Measurements from ENCODE around the gene SLC15A3. TPM values are rescaled to one million over a fixed set of nuclear protein-coding genes. Genes with fewer than 3 reads are reported as not detected.

The SLC15A3 gene
- total RNA-seq, 4 donors from 2014 or later: 24.1 to 61.0 (median 29.9) TPM

- TF ChIP-seq POLR2AphosphoS5 (IDR thresholded peaks at IDR 0.05): no peak
- TF ChIP-seq EP300 (IDR thresholded peaks at IDR 0.05): no peak
- no peak for TF ChIP-seq POLR2A (IDR thresholded peaks at IDR 0.05; ENCODE audit: low read depth)
- TF ChIP-seq CTCF (IDR thresholded peaks at IDR 0.05): no peak
- Histone ChIP-seq H3K4me1 (no peaks in the 10 kb centered on the region), H3K27me3 (no peaks in the 10 kb centered on the region), H3K9me3 (no peaks in the 10 kb centered on the region), H3K27ac (replicated peaks in 1 of 4) (no peak overlapping the region), H3K4me3 (no peak overlapping the region), H3K36me3 (no peaks in the 10 kb centered on the region)
- no peak for DNase-seq (ENCODE audit: extremely low spot score)
- intact Hi-C loops (cut with DNase I): no loop called here
- 85% methylated on average over 9 of the region's 15 CpGs for WGBS
Measured at GRCh38 chr11:60972182-60973030, 20.4 kb upstream of the SLC15A3 start.

GRCh38 chr11:60971520-60971919 lies 19.5 kb upstream of the SLC15A3 start, which contains the start of gene CD6:
Gene CD6 (plus strand): TSS chr11:60971680. CDS start chr11:60971866, 186 bp downstream.
- intact Hi-C loops (cut with DNase I): loop anchor here (2.0 kb wide), 1 partner anchor 157 kb away; no protein-coding TSS in a partner anchor
- no peaks in the 10 kb centered on the region for H3K9me3 ChIP-seq
- no peaks in the 10 kb centered on the region for H3K4me1 ChIP-seq
- no peak within 1 kb of the TSS for H3K4me3 ChIP-seq
- no peaks in the 10 kb centered on the region for H3K36me3 ChIP-seq
- TF ChIP-seq CTCF (IDR thresholded peaks at IDR 0.05): no peak
- TF ChIP-seq EP300 (IDR thresholded peaks at IDR 0.05): no peak
- TF ChIP-seq POLR2A (IDR thresholded peaks at IDR 0.05; ENCODE audit: low read depth): no peak
- TF ChIP-seq POLR2AphosphoS5 (IDR thresholded peaks at IDR 0.05): no peak
- WGBS: 90% methylated on average over 12 of the region's 16 CpGs
- DNase-seq (ENCODE audit: extremely low spot score): no peak
- H3K27me3 ChIP-seq: no peaks in the 10 kb centered on the region
- no peak within 1 kb of the TSS for H3K27ac ChIP-seq (replicated peaks in 1 of 4)

GRCh38 chr11:60970890-60971289 lies 18.9 kb upstream of the SLC15A3 start:
- no peaks in the 10 kb centered on the region for H3K27me3 ChIP-seq

GRCh38 chr11:60970369-60970774 lies 18.4 kb upstream of the SLC15A3 start:
- H3K27me3 ChIP-seq: no peaks in the 10 kb centered on the region
- DNase-seq (ENCODE audit: extremely low spot score): no peak
- H3K36me3 ChIP-seq: no peaks in the 10 kb centered on the region
- 22% methylated on average over 9 of the region's 9 CpGs for WGBS
- no peak overlapping the region for H3K4me3 ChIP-seq
- intact Hi-C loops (cut with DNase I): loop anchor here (2.0 kb wide), 1 partner anchor 158 kb away; no protein-coding TSS in a partner anchor
- H3K9me3 ChIP-seq: no peaks in the 10 kb centered on the region
- H3K4me1 ChIP-seq: no peaks in the 10 kb centered on the region
- H3K27ac ChIP-seq (replicated peaks in 1 of 4): no peak overlapping the region
- TF ChIP-seq CTCF (IDR thresholded peaks at IDR 0.05): peak; percentile 81 to 90 (median 82)
- no peak for TF ChIP-seq POLR2A (IDR thresholded peaks at IDR 0.05; ENCODE audit: low read depth)
- no peak for TF ChIP-seq POLR2AphosphoS5 (IDR thresholded peaks at IDR 0.05)
- no peak for TF ChIP-seq EP300 (IDR thresholded peaks at IDR 0.05)

More at GRCh38 chr11:60970890-60971289, 18.9 kb upstream of the SLC15A3 start:
- Histone ChIP-seq H3K27ac (replicated peaks in 1 of 4) (no peak overlapping the region), H3K9me3 (no peaks in the 10 kb centered on the region), H3K4me3 (no peak overlapping the region), H3K36me3 (no peaks in the 10 kb centered on the region), H3K4me1 (no peaks in the 10 kb centered on the region)
- TF ChIP-seq EP300 (IDR thresholded peaks at IDR 0.05) (no peak), CTCF (IDR thresholded peaks at IDR 0.05) (no peak), POLR2A (IDR thresholded peaks at IDR 0.05; ENCODE audit: low read depth) (no peak), POLR2AphosphoS5 (IDR thresholded peaks at IDR 0.05) (no peak)
- 83% methylated on average over 5 of the region's 5 CpGs for WGBS
- no peak for DNase-seq (ENCODE audit: extremely low spot score)
- intact Hi-C loops (cut with DNase I): loop anchor here (2.0 kb wide), 1 partner anchor 158 kb away; no protein-coding TSS in a partner anchor

Data from esophagus muscularis mucosa (tissue), 4 donors.